ENCODE results near the gene TICAM2.
A peak's percentile ranks its signal among the peaks of the same experiment; 100 is the strongest.

The TICAM2 gene

DNA sequence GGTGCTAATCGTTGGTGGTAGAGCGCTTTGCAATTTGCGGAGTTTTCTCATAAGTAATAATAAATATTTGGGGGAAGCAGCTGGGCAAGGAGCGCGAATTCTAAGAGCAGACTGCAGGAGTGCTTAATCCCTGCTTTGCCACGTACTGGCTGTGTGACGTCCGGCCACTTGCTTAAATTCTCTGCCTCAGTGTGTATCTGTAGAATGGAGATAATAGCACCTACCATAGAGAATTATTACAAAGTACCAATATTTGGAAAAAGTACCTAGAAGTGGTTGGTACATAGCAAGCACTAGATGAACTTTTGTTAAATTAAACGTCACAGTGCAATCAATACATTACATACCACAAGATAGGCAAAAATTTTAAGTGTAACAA lies 24.2 kb upstream of the TICAM2 start:
- TF ChIP-seq, protein P1, sequence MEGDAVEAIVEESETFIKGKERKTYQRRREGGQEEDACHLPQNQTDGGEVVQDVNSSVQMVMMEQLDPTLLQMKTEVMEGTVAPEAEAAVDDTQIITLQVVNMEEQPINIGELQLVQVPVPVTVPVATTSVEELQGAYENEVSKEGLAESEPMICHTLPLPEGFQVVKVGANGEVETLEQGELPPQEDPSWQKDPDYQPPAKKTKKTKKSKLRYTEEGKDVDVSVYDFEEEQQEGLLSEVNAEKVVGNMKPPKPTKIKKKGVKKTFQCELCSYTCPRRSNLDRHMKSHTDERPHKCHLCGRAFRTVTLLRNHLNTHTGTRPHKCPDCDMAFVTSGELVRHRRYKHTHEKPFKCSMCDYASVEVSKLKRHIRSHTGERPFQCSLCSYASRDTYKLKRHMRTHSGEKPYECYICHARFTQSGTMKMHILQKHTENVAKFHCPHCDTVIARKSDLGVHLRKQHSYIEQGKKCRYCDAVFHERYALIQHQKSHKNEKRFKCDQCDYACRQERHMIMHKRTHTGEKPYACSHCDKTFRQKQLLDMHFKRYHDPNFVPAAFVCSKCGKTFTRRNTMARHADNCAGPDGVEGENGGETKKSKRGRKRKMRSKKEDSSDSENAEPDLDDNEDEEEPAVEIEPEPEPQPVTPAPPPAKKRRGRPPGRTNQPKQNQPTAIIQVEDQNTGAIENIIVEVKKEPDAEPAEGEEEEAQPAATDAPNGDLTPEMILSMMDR (IDR thresholded peaks at IDR 0.05; ENCODE audit: borderline replicate concordance, control extremely low read depth, extremely low read depth, insufficient read depth, missing control alignments): no peak
- in situ Hi-C loops (cut with MboI; ENCODE audit: low sequenced_read_pairs, unreplicated experiment): loop anchor here (10.0 kb wide), 1 partner anchor 438 kb away; no protein-coding TSS in a partner anchor
- DNase-seq (ENCODE audit: low spot score): peak; percentile 23

DNA sequence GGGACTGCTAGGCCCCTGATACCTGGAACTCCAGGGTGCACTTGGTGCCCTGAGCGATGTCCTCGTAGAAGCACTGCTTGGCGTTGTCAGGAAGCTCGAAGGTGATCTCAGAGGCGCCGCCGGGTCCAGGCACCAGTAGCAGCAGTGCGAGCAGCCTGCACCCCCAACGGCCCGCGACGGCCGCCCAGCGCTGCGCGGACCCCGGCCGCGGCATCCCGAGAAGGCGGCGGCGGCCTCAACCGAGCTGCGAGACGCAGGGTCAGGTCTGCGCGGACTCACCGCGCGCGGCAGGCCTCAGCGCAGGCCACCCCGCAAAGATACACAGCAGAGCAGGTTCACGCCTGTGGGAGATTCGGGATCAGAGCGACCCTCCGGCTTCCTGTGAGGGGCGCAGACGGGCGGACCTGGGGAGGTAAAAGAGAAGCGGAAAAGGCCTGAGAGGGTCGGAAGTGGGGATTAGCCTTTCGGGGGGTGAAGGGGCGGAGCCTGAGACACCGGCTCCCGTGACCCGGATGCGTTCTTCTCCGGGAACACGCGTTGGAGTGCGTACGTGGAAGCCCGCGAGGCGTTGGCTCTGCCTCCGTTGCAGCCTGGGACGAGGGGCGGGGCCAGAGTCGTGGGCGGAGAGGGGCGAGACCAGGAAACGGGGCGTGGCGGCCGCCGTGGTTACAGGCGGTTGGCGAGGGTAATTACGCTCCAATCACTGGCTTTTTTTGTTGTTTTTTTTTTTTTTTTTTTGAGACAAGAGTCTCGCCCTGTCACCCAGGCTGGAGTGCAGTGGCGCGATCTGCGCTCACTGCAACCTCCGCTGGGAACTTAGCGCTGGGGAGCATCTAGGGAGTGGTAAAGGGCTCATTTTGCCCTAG lies 23.5 kb upstream of the TICAM2 start, which contains the start of gene TMED7:
TSS of gene TMED7 (minus strand) at position 458 of the 866 bp plus-strand sequence. CDS start at position 214, 244 bp downstream.
- TF ChIP-seq, protein P1 (IDR thresholded peaks at IDR 0.05; ENCODE audit: borderline replicate concordance, control extremely low read depth, extremely low read depth, insufficient read depth, missing control alignments): no peak
- DNase-seq (ENCODE audit: low spot score): peak; percentile 96
- in situ Hi-C loops (cut with MboI; ENCODE audit: low sequenced_read_pairs, unreplicated experiment): loop anchor here (10.0 kb wide), 1 partner anchor 439 kb away; no protein-coding TSS in a partner anchor

DNA sequence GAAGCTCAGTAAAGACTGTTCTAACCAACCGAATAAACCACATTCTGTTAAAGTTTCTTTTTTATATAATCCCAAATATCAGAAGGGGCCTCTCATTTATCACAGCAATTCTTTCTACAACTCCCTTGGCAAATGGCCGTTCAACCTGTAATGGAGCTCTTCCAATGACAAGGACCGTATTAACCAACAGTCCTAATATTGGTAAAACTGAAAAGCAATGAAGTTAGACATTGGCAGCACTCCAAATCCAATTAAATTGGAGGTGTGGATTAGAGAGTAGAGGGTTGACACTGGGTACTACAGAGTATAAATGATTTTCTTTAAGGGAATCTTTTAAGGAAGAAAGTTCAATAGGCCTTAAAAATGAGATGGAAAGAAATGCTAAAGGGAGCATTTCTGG lies 22.7 kb upstream of the TICAM2 start:
- no peak for DNase-seq (ENCODE audit: low spot score)
- in situ Hi-C loops (cut with MboI; ENCODE audit: low sequenced_read_pairs, unreplicated experiment): loop anchor here (10.0 kb wide), 1 partner anchor 440 kb away; no protein-coding TSS in a partner anchor
- TF ChIP-seq, protein P1 (IDR thresholded peaks at IDR 0.05; ENCODE audit: borderline replicate concordance, control extremely low read depth, extremely low read depth, insufficient read depth, missing control alignments): no peak

DNA sequence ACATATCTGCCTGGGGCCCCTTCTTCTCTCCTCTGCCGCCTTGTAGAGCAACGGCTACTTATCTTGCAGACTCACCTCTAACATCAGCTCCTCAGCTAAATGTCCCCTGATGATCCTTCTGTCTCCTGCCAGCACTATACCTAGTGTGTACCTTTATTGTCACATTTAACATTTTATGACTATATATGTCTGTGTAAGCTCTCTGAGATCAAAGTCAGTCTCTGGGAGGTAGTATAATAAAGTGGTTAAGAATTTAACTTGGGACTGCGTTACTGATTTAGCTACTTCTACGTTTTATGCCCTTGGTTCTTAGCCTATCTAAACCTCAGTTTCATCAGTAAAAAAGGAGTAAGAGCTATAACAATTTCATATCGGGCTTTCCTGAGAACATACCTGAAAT lies 21.4 kb upstream of the TICAM2 start:
- in situ Hi-C loops (cut with MboI; ENCODE audit: low sequenced_read_pairs, unreplicated experiment): loop anchor here (10.0 kb wide), 1 partner anchor 441 kb away; no protein-coding TSS in a partner anchor

DNA sequence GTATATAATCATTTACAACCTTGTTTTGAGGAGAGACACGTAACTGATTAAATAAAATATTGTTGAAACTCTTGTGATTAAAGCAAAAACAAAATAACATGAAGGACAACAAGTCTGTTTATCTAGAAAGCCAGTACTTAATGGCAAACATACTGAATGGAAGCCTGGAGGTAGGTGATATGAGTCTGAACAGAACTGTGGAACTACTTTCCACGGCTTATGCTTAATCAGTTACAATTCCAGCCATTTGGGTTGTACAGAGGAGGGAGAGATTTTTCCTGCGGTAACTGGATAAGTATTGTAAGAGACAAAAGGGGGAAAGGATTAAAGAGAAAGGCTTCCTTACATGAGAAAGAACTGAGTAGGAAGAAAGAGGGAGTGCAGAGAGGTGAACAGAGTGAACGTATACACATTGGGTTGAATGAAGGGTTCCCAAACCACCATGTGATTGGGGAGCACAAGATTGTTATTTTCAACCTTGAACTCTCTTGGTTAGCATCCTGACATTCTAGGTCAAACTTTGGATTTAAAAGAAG lies 19.2 kb upstream of the TICAM2 start:
- no peak for DNase-seq (ENCODE audit: low spot score)
- in situ Hi-C loops (cut with MboI; ENCODE audit: low sequenced_read_pairs, unreplicated experiment): loop anchor here (10.0 kb wide), 1 partner anchor 443 kb away; no protein-coding TSS in a partner anchor
- TF ChIP-seq, protein P1 (IDR thresholded peaks at IDR 0.05; ENCODE audit: borderline replicate concordance, control extremely low read depth, extremely low read depth, insufficient read depth, missing control alignments): no peak

More for the DNA sequence above, 21.4 kb upstream of the TICAM2 start:
- TF ChIP-seq, protein P1 (IDR thresholded peaks at IDR 0.05; ENCODE audit: borderline replicate concordance, control extremely low read depth, extremely low read depth, insufficient read depth, missing control alignments): no peak
- DNase-seq (ENCODE audit: low spot score): no peak

DNA sequence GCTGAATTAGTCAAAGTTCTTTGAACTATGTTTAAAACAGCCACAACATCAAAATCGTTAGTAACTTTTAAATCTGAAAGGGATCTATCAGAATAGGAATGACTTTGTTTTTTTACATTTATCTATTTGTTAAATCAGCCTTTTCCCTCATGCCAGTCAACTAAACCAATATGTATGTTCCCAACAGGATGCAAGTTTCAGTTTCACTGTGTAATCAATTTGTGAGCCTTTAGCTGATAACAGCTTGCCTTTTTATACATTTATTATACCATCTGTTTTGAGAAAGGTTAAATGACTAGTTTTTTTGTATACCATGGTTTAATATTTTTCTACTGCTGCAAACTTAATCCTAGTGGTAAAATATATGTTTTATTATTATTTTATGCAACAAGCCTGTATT lies 14.6 kb upstream of the TICAM2 start:
- no peak for DNase-seq (ENCODE audit: low spot score)
- in situ Hi-C loops (cut with MboI; ENCODE audit: low sequenced_read_pairs, unreplicated experiment): no loop called here
- TF ChIP-seq, protein P1 (IDR thresholded peaks at IDR 0.05; ENCODE audit: borderline replicate concordance, control extremely low read depth, extremely low read depth, insufficient read depth, missing control alignments): no peak

Measured in GM13976 (cell line).